Cardiac septum (tissue), 1 donor: Measurements from ENCODE around the gene PLK1. TPM values are rescaled to one million over a fixed set of nuclear protein-coding genes. Genes with fewer than 3 reads are reported as not detected.

Experiments used
- DNase-seq: peaks from one replicate; pipeline ENCODE4 v3.0.0-alpha.2; 2020; ENCODE audit warnings: low spot score
- intact Hi-C: fragments of 100-400 bp; cut with DNase I; formaldehyde crosslinking; loops from one replicate; pipeline ENCODE4 v1.14.0; 2022
- total RNA-seq: library from RNA; stranded (reverse); fragmentation: NEBNext Ultra II Directional; extraction: Animal tissue kit (Norgen Biotek cat#: 25700); gene quantifications from one replicate; pipeline ENCODE4 v1.2.1, GENCODE V29; 2021
- donor health status: DM: no; HTN: no; CAD: no.

PLK1 gene
- total RNA-seq, 1 donor from 2014 or later, result 0.54 TPM

DNA sequence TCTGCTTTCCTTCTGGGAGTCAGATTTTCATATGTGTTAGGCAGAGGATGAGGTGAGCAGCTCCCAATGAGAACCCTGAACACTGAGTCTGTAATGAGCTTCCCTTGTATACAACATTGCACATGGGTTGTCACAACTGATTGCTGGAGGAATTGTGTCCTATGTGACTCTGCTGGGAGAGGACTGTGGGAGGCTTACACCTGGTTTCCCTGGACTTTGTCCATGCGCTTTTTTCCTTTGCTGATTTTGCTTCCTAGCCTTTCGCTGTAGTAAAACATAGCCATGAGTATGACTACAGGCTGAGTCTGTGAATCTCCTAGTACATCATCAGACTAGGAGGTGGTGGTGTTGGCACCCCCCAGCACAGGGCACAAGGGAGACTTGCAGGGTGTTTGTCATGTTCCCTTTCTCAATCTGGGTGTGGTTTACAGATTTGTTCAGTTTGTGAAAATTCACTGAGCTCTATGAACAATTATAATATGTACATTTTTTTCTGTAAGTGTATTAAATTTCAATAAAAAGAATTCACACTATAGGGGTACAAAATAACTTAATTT lies 1.7 kb upstream of the PLK1 start:
- no peak for DNase-seq
- intact Hi-C loops, result no loop called here

- intact Hi-C loops, result no loop called here
- DNase-seq, result peak; percentile 77
Measured at GRCh38 chr16:23679274-23679985, 741 bp downstream of the PLK1 start.

- DNase-seq, result peak; percentile 41
- intact Hi-C loops, result no loop called here
Measured at GRCh38 chr16:23679986-23680336, 1.3 kb downstream of the PLK1 start.

- intact Hi-C loops, result no loop called here
- no peak for DNase-seq
Measured at GRCh38 chr16:23682181-23682580, 3.5 kb downstream of the PLK1 start.

DNA sequence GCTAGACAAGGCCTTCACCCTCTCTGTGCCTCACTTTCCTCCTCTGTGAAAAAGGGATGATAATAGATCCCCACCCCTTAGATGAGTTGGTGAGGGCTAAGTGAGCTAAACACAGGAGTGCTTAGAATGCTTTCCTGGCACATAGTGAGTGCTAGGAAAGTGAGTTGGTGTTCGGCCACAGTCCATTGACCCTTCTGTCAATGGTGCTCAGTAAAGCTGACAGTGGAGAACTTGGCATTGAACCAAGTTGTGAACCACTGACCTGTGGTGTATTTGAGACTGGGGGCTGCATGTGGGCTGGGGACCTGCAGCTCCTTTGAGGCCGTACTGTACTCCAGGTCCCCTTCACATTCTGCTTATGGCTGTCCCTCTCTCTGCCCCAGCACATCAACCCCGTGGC lies 4.8 kb downstream of the PLK1 start:
- intact Hi-C loops, result no loop called here
- no peak for DNase-seq

GRCh38 chr16:23687034-23687808 lies 8.5 kb downstream of the PLK1 start:
- no peak for DNase-seq
- intact Hi-C loops, result no loop called here

DNA sequence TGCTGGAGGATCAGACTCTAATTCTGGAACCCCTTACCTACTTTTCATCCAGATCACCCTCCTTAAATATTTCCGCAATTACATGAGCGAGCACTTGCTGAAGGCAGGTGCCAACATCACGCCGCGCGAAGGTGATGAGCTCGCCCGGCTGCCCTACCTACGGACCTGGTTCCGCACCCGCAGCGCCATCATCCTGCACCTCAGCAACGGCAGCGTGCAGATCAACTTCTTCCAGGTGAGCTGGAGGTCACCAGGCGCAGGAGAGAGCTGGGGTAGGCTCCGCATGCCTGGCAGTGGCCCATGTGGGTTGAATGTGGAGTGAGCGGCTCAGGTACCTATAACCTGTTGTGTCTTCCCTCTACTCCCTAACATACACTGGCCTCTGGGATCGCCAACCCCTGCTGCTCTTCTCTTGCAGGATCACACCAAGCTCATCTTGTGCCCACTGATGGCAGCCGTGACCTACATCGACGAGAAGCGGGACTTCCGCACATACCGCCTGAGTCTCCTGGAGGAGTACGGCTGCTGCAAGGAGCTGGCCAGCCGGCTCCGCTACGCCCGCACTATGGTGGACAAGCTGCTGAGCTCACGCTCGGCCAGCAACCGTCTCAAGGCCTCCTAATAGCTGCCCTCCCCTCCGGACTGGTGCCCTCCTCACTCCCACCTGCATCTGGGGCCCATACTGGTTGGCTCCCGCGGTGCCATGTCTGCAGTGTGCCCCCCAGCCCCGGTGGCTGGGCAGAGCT lies 10.9 kb downstream of the PLK1 start:
- DNase-seq, result no peak
- intact Hi-C loops, result no loop called here

- intact Hi-C loops, result no loop called here
Measured at GRCh38 chr16:23690771-23691482, 12.2 kb downstream of the PLK1 start.

GRCh38 chr16:23691483-23692189 lies 12.9 kb downstream of the PLK1 start:
- intact Hi-C loops, result no loop called here
- DNase-seq, result no peak

More at GRCh38 chr16:23690771-23691482, 12.2 kb downstream of the PLK1 start:
- no peak for DNase-seq

DNA sequence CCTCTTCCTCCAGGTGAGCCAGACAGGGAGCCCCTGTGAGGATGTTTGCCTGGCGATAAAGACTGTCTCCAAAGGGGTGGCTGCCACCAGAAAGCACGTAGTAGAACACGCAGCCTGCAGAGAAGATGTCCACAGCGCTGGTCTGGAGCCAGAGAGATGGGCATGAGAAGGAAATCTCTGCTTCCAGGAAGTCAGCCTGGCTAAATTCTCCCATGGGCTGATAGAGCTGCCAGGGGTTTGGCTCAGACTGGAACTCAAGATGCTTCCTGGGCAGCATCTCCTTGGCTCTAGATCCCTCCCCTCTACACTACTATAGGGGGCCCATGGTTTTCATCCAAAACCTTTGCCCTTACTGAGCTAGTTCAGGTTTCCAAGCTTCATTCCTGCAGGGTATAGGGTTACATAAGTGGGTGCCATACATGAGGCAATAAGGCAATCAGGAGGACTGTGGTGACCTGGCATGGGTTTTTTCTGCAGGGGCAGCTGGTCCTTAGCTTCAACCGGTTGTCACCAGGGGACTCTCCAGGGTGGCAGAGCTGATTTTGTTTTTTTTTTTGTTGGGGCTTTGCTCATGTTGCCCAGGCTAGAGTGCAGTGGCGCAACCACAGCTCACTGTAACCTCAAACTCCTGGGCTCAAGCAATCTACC lies 13.6 kb downstream of the PLK1 start:
- intact Hi-C loops, result no loop called here
- no peak for DNase-seq

GRCh38 chr16:23694265-23694643 lies 15.6 kb downstream of the PLK1 start:
- no peak for DNase-seq
- intact Hi-C loops, result no loop called here

GRCh38 chr16:23694644-23695373 lies 16.1 kb downstream of the PLK1 start:
- intact Hi-C loops, result no loop called here
- DNase-seq, result no peak

DNA sequence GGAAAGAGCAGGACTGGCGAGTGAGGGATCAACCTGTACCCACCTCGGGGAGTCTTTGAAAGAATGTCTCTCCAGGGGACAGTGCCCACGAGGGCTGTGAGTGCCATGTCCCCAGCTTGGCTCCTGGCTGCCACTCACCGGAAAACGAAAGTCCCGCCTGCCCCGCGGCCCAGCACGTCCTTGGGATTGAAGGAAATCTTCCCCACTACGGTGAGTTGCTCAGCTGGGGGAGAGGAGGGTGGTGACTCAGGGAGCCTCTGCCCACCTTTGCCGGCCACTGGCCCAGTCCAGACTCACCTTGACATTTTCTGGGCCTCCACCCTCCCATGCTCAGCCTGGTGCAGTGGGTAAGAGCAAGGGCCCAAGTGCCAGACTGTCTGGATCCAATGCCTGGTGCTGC lies 17.1 kb downstream of the PLK1 start:
- DNase-seq, result no peak
- intact Hi-C loops, result no loop called here

- DNase-seq, result no peak
- intact Hi-C loops, result no loop called here
Measured at GRCh38 chr16:23699100-23699499, 20.4 kb downstream of the PLK1 start.

DNA sequence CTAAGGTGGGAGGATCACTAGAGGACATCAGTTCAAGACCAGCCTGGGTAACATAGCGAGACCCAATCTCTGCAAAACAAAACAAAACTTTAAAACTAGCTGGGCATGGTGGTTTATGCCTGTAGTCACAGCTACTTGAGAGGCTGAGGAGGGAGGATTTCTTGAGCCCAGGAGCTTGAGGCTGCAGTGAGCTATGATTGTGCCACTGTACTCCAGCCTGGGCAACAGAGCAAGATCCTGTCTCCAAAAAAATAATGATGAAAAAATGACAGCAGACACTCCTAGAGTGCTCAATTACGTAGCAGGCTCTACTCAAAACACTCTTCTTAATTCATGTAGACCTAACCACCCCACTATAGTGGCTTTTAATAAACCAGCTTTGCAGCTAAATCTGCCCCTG lies 21.4 kb downstream of the PLK1 start:
- DNase-seq, result no peak
- intact Hi-C loops, result no loop called here

GRCh38 chr16:23700509-23700908 lies 21.8 kb downstream of the PLK1 start:
- DNase-seq, result no peak
- intact Hi-C loops, result no loop called here

DNA sequence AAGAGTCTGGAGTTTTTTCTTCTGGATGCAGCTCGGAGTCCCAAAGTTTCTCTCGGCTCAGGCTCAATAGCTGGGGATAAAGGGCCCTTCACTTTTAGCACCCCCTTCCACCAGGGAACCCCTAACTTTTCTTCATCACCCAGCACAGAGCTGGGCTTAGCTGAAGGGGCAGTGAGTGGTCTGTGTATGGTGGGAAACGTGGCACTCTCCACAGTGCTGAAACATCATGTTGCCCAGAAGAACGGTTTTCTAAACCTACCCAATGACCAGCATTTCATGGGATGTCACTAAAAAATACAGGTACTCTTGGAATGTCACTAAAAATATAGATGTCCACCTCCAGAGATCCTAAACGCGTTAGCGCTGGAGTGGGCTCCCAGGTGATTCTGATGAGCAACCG lies 22.4 kb downstream of the PLK1 start:
- DNase-seq, result no peak
- intact Hi-C loops, result no loop called here

GRCh38 chr16:23702951-23703350 lies 24.3 kb downstream of the PLK1 start:
- no peak for DNase-seq
- intact Hi-C loops, result no loop called here
